Effector memory CD4-positive, alpha-beta T cell (primary cell): ENCODE measurements around the gene NXPH1.

ENCODE experiments used
- DNase-seq, 3 donors: peaks; one replicate each; pipeline ENCODE4 v3.0.0-alpha.2; 2020
- H3K27ac ChIP-seq: 2 replicates; pipeline ENCODE4 v1.7.0; 2013; ENCODE audit warnings: mild to moderate bottlenecking, low read length, moderate library complexity; ENCODE audit not compliant: insufficient read depth, poor library complexity, severe bottlenecking
- H3K27me3 ChIP-seq: replicated peaks from 2 replicates; pipeline ENCODE4 v1.7.0; 2013; ENCODE audit warnings: mild to moderate bottlenecking, low read length; ENCODE audit not compliant: insufficient read depth, control insufficient read depth, poor library complexity, severe bottlenecking
- H3K36me3 ChIP-seq: 2 replicates; pipeline ENCODE4 v1.7.0; 2013; ENCODE audit warnings: mild to moderate bottlenecking, low read length, moderate library complexity; ENCODE audit not compliant: control insufficient read depth, insufficient read depth
- H3K4me1 ChIP-seq: 2 replicates; pipeline ENCODE4 v1.7.0; 2013; ENCODE audit warnings: low read length, mild to moderate bottlenecking; ENCODE audit not compliant: control insufficient read depth, insufficient read depth, poor library complexity, severe bottlenecking
- H3K4me3 ChIP-seq: 2 replicates; pipeline ENCODE4 v1.7.0; 2013; ENCODE audit warnings: low read length, low read depth, mild to moderate bottlenecking; ENCODE audit not compliant: insufficient read depth, poor library complexity, severe bottlenecking
- H3K9me3 ChIP-seq: 2 replicates; pipeline ENCODE4 v1.7.0; 2013; ENCODE audit warnings: mild to moderate bottlenecking, low read length, moderate library complexity; ENCODE audit not compliant: control insufficient read depth

Gene NXPH1

DNA sequence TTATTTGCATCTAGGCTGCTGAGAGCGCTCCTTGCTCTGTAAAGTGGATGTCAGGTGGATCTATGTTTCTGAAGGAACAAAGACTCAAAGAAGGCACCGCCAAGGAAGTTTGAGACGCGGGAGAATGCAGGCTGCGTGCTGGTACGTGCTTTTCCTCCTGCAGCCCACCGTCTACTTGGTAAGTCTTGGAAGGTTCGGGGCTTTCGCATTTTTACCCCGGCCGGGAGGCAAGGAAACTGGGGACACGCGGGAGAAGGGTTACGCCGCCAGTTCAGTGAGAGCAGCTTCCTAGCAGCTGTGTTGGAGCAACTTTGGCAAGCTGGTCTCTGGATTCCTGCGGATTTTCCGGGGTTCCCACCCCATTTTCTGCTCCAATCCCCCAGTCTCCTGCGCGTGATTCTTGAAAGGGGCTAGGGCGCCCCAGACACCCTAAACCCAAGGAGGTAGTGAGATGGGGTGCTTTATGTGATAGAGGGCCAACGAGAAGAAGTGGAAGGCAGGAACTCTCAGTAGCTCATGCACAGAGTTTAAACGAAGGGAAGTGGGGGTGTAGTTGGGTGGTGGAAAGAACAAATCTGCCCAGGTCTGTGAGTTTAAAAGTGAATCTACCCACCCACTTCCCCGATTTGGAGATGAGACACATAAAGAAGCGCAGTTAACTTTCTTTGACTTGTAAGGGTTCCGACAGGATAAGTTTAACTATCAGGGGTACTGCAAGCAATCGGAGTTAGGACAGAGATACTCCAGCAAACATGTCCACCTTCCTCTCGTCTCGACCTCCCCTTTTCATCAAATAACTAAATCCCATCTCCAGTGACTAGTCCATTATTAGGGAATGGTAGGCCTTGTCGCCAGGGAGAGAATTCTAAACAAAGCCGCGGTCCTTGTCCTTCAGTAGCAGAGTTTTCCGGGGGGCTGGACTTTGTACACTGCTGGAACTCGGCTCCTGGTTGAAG, 2.5 kb downstream of the NXPH1 start:
- no peaks in the 10 kb centered on the region for H3K36me3 ChIP-seq
- no peak overlapping the region for H3K4me3 ChIP-seq
- H3K4me1 ChIP-seq: no peaks in the 10 kb centered on the region
- peaks cover 39% of the 10 kb centered on the region for H3K27me3 ChIP-seq
- no peak overlapping the region for H3K27ac ChIP-seq
- no peak for DNase-seq
- no peaks in the 10 kb centered on the region for H3K9me3 ChIP-seq

DNA sequence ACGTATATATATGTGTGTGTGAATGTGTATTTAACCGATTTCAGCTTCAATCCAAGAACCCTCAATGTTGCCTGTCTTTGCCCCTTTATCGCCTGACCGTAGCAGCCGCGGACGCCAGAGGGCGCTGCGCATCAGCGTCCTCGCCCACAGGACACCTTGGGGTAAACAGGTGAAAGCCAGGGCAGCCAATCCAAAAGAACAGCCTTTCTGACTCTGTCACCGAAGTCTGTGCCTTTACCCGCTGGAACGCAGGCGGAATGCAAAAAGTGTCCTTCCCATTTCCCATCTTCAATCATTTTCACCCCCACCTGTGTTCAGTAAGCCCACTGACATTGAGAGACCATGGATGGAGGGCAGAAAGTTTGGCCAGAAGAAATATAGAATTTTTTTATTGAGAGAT, 3.6 kb downstream of the NXPH1 start:
- H3K4me3 ChIP-seq: no peak overlapping the region
- H3K27me3 ChIP-seq: peaks cover 46% of the 10 kb centered on the region

DNA sequence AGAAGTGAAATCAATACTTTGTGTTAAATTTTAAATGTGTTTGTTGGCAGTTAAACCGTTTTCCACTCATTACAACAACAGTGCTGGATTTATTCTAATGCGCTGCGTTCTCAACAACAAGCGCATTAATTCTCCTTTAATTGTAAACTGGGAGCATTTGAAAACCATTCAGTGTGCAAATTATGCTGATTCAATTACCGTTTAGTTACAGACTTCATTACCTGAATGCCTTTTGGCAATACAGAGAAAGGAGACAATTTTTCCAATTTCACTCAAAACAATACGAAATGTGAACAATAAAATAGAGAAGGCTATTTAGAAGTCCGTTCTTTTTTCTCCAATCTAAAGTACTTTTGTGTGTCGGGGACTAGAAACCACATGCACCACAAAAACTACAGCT, 4.2 kb downstream of the NXPH1 start:
- Histone ChIP-seq H3K4me1 (no peaks in the 10 kb centered on the region), H3K4me3 (no peak overlapping the region), H3K27me3 (peaks cover 50% of the 10 kb centered on the region), H3K9me3 (no peaks in the 10 kb centered on the region), H3K27ac (no peak overlapping the region), H3K36me3 (no peaks in the 10 kb centered on the region)
- DNase-seq: no peak

More for the DNA sequence above, 3.6 kb downstream of the NXPH1 start:
- Histone ChIP-seq H3K4me1 (no peaks in the 10 kb centered on the region), H3K36me3 (no peaks in the 10 kb centered on the region), H3K27ac (no peak overlapping the region), H3K9me3 (no peaks in the 10 kb centered on the region)
- no peak for DNase-seq

DNA sequence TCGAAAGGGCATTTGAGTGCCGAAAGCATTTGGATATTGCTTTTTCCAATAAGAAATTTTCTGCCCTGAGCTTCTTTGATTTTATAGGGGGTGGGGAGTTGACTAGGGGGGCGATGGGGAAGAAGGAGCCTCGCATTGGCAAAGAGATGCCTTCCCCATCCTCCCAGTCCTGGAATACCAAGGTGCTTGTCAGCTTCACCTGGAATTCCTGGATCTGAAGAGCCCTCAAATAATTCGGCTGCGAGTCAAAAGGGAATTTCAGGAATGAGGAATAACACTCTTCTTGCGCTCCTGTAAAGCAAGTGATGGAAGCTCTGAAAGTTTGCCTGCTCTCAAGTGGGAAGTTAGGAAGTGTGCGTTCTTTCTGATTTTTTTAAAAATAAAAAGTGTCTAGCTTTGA, 7.3 kb downstream of the NXPH1 start:
- H3K9me3 ChIP-seq: no peaks in the 10 kb centered on the region
- H3K4me3 ChIP-seq: no peak overlapping the region
- H3K27ac ChIP-seq: no peak overlapping the region
- H3K27me3 ChIP-seq: peaks cover 55% of the 10 kb centered on the region
- no peaks in the 10 kb centered on the region for H3K36me3 ChIP-seq
- no peaks in the 10 kb centered on the region for H3K4me1 ChIP-seq
- no peak for DNase-seq

DNA sequence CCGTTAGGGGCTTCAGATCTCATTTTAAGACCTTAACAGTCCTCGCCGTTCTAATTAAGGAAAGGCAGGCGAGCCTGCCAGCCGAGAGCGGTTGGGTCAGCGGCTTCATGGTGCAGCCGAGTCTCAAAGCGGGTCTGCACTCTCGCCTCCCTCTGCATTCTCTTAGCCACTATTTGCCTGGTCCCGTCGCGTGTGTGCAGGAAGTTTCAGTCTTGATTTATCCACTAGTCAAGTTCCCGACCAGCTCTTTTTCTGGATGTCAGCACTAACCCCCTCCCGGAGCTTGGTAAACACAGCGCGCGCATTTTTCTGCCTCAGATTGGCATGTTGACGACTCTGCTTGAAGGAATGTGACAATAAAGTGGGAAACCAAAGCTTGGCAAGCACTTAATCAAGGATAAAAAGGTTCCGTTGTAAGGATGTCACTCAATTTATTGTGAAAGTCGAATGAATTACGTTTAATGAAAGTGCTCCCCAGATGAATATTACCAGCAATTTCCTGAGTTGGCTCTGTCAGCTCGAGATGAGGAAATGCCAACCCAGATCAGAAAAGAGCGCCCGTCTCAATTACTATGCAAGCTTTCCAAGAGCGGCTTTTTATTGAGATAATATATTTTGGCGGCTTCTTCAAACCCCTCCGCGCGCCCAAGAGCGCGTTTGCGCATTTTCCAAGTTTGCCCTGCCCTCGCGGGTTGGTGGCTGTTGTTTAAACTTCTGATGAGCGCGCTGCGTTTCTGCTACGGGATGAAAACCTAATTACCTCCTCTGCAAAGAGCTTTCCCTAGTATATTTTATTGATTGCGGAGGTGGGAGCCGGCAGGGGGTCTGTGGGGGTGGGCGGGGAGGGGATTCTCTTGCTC, 7.9 kb downstream of the NXPH1 start:
- H3K27me3 ChIP-seq: peaks cover 50% of the 10 kb centered on the region
- no peak for DNase-seq

DNA sequence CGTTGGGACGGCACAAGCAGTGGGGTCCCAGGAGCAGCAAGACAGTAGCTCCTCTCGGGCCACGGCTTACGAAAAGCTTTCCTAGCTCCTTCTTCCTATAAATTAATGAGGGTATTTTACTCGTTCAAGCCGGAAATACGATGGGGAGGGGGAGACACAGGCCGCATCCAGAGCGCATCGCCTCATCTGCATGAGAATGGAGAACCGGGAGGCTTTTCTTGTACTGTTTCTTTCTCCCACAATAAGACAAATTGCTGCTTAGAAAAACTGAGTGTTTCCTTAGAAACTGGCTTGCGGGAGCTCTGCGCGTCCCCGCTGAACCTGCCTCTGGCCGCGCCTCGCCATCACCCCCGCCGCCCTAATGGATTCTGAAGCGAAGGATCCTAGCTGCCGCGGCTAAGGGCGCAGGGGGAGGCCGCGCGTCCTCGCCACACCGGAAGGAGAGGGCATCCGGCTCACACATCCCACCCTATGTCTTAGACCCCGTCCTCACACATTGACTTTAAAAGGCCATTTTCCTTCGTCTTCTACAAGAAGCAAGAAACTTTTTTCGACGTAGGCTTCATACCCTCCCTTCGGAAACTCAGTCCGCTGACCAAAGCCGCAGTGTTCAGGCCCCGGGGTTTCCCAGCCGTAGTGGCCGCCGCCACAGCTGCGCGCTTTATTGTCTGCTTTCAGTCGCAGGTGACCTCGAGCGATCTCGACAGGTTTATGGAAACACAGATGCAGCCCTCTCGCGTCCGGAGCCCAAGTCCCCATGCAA, 8.8 kb downstream of the NXPH1 start:
- Histone ChIP-seq H3K27me3 (peaks cover 47% of the 10 kb centered on the region), H3K4me3 (no peak overlapping the region), H3K9me3 (no peaks in the 10 kb centered on the region), H3K27ac (no peak overlapping the region), H3K4me1 (no peaks in the 10 kb centered on the region), H3K36me3 (no peaks in the 10 kb centered on the region)
- DNase-seq: no peak

More for the DNA sequence above, 7.9 kb downstream of the NXPH1 start:
- Histone ChIP-seq H3K4me1 (no peaks in the 10 kb centered on the region), H3K9me3 (no peaks in the 10 kb centered on the region), H3K4me3 (no peak overlapping the region), H3K36me3 (no peaks in the 10 kb centered on the region), H3K27ac (no peak overlapping the region)

DNA sequence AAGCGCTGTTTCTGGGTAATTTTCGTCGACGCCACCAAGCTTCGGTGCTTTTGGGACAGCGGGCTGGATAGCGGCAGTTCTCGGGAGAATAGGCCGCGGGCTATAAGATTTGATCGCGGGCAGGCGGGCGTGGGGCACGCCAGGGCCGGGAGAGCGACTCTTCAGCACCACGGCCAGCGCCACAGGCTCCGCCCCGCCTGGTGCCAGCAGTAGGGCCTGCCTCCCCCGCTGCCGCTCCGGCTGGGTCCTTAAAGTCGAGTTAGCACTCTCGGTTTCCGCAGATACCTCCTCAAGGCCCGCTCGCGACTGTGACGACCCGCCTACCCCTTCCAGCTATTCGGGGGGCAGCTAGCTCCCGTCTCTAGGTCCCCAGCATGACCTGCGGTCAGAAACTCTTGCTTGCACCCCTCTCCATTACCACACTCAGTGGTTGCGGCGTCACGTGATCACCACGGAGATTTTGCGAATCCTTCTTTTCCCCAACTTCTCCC, 9.4 kb downstream of the NXPH1 start:
- H3K27ac ChIP-seq: no peak overlapping the region
- H3K4me1 ChIP-seq: no peaks in the 10 kb centered on the region
- no peaks in the 10 kb centered on the region for H3K36me3 ChIP-seq
- peaks cover 47% of the 10 kb centered on the region for H3K27me3 ChIP-seq
- no peaks in the 10 kb centered on the region for H3K9me3 ChIP-seq
- no peak overlapping the region for H3K4me3 ChIP-seq
- DNase-seq: no peak

DNA sequence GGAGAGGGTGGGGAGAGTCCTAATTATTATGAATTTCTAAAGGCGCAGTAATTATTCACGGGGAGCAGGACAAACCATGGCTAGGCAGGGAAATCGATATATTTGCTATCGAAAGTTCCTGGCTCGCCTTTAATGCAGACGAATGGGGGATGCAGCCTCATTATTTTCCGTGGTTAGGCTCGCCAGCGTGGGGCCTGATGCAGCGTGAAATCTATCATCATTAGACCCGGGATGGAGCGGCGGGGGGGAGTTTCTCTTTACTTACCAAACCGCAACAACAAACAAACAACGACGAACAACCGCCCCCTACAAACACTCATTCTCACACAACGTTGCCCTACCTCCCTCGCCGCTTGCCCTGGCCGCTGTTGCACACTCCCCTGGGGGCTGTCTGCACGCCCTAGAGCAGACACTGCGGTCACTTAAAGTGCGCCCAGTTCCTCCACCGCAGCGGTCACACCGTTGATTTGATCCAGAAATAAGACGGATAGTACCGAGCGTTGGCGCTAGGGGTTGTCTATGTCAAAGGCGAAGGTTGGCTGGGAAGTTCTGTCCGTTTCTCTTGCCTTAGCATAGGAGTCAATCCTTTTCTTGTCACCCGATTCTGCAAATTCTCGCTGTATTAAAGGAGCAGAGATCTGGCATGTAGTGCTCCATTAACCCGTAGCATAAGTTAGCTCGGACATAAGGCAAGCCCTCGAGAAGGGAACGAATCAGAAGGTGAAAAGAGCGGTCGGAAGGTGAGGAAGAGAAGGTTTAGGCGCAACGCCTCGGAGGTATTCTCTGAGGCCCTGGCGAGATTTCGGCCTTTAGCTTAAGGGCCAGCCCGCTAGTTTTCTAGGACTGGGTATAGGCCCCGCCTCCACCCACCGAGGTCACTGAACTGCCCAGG, 10.4 kb downstream of the NXPH1 start:
- peaks cover 43% of the 10 kb centered on the region for H3K27me3 ChIP-seq
- H3K4me1 ChIP-seq: no peaks in the 10 kb centered on the region
- DNase-seq: no peak

DNA sequence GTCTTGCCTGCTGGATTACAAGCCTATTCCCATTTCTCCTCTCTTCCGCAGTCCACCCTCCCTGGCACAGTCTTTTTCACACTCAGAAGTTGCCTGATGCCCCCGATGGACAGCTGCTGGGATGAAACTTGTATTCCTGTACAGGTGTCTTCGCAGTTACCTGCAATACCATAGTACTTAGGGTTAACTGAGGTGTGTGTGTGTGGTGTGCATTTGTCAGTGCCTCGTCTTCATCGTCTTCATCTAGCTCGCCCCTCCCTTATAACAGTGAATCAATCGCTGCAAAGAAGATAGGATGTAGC, 11.0 kb downstream of the NXPH1 start:
- no peaks in the 10 kb centered on the region for H3K9me3 ChIP-seq
- DNase-seq: no peak
- H3K27me3 ChIP-seq: peaks cover 38% of the 10 kb centered on the region
- H3K4me1 ChIP-seq: no peaks in the 10 kb centered on the region
- no peak overlapping the region for H3K4me3 ChIP-seq
- no peak overlapping the region for H3K27ac ChIP-seq
- H3K36me3 ChIP-seq: no peaks in the 10 kb centered on the region

More for the DNA sequence above, 10.4 kb downstream of the NXPH1 start:
- Histone ChIP-seq H3K4me3 (no peak overlapping the region), H3K9me3 (no peaks in the 10 kb centered on the region), H3K36me3 (no peaks in the 10 kb centered on the region), H3K27ac (no peak overlapping the region)
